HG03097 (cell line): ENCODE data around the gene OR9I1.

Experiments
- ATAC-seq: cut with Tn5 transposase; IDR thresholded peaks from one replicate; pipeline ENCODE4 v1.9.1; 2021; ENCODE audit not compliant: unreplicated experiment, low FRiP score

The OR9I1 gene

GRCh38 chr11:58125469-58125868, at the start of gene OR9I1:
OR9I1 (minus strand) TSS chr11:58125530; CDS start chr11:58119444, 6,086 bp downstream.
- no peak for ATAC-seq

- ATAC-seq = no peak
Measured at GRCh38 chr11:58165504-58166106, 40.3 kb upstream of the OR9I1 start.

- ATAC-seq = no peak
Measured at GRCh38 chr11:58164990-58165389, 39.7 kb upstream of the OR9I1 start.

- ATAC-seq = no peak
Measured at GRCh38 chr11:58164389-58164788, 39.1 kb upstream of the OR9I1 start.

GRCh38 chr11:58152781-58153180, 27.5 kb upstream of the OR9I1 start:
- ATAC-seq = no peak

- ATAC-seq = no peak
Measured at GRCh38 chr11:58142761-58143160, 17.4 kb upstream of the OR9I1 start.

GRCh38 chr11:58135171-58135570, 9.8 kb upstream of the OR9I1 start:
- no peak for ATAC-seq

- ATAC-seq = no peak
Measured at GRCh38 chr11:58134151-58134550, 8.8 kb upstream of the OR9I1 start.

- no peak for ATAC-seq
Measured at GRCh38 chr11:58133309-58134076, 8.2 kb upstream of the OR9I1 start.

GRCh38 chr11:58127350-58127749, 2.0 kb upstream of the OR9I1 start:
- ATAC-seq = no peak

GRCh38 chr11:58121096-58121495, 4.2 kb downstream of the OR9I1 start:
- no peak for ATAC-seq

GRCh38 chr11:58097437-58097836, 27.9 kb downstream of the OR9I1 start:
- ATAC-seq = no peak

- no peak for ATAC-seq
Measured at GRCh38 chr11:58086528-58086927, 38.8 kb downstream of the OR9I1 start.

- no peak for ATAC-seq
Measured at GRCh38 chr11:58075781-58076180, 49.5 kb downstream of the OR9I1 start.

- no peak for ATAC-seq
Measured at GRCh38 chr11:58070585-58070984, 54.7 kb downstream of the OR9I1 start.

GRCh38 chr11:58068655-58069054, 56.7 kb downstream of the OR9I1 start:
- ATAC-seq = no peak

- ATAC-seq = no peak
Measured at GRCh38 chr11:58067685-58068084, 57.6 kb downstream of the OR9I1 start.
